Colonic mucosa (tissue), 4 donors: ENCODE measurements around the gene DNAH8. TPM values are rescaled to one million over a fixed set of nuclear protein-coding genes. Genes with fewer than 3 reads are reported as not detected.
A peak's percentile ranks its signal among the peaks of the same experiment; 100 is the strongest.

ENCODE experiments used
- DNase-seq: peaks from one replicate; pipeline ENCODE4 v3.0.0-alpha.2; 2020
- H3K27ac ChIP-seq: fragments of 200-600 bp; one replicate; pipeline ENCODE4 v1.8.0; 2021
- H3K27me3 ChIP-seq: fragments of 200-600 bp; one replicate; pipeline ENCODE4 v1.8.0; 2021
- H3K36me3 ChIP-seq: fragments of 200-600 bp; one replicate; pipeline ENCODE4 v1.8.0; 2021
- H3K4me1 ChIP-seq: fragments of 200-600 bp; one replicate; pipeline ENCODE4 v1.8.0; 2021; ENCODE audit warnings: mild to moderate bottlenecking
- H3K4me3 ChIP-seq: fragments of 200-600 bp; one replicate; pipeline ENCODE4 v1.8.0; 2021
- H3K9ac ChIP-seq, 2 donors: one replicate each; pipeline ENCODE4 v1.7.0; 2013; ENCODE audit warnings: control low read depth in 2 of 2, low read depth in 2 of 2, low read length in 2 of 2
- H3K9me3 ChIP-seq: fragments of 200-600 bp; one replicate; pipeline ENCODE4 v1.8.0; 2021
- intact Hi-C: fragments of 100-400 bp; cut with DNase I; formaldehyde crosslinking; loops from one replicate; pipeline ENCODE4 v1.14.1; 2022
- total RNA-seq, 2 donors: library from RNA; stranded (reverse); fragmentation: NEBNext Ultra II Directional in 1 of 2; extraction: Animal tissue kit (Norgen Biotek cat#: 25700) in 1 of 2; gene quantifications; one replicate each; pipeline ENCODE4 v1.2.1, GENCODE V29; 2021
- TF ChIP-seq, protein P1 (sequence below): fragments of 200-600 bp; IDR thresholded peaks from one replicate; pipeline ENCODE4 v1.8.0; 2022; ENCODE audit warnings: antibody characterized with exemption, mild to moderate bottlenecking
- donor health status: healthy.
- donor health status: DM: no; HTN: no; CAD: no.
- donor health status: DM: no; HTN: no; CAD: no.

The DNAH8 gene
- total RNA-seq, 2 donors from 2014 or later = not detected

GRCh38 chr6:39029156-39030011 is 314.3 kb downstream of the DNAH8 start:
- Histone ChIP-seq H3K9ac (no peak overlapping the region), H3K9me3 (no peaks in the 10 kb centered on the region), H3K27me3 (no peaks in the 10 kb centered on the region), H3K4me1 (no peaks in the 10 kb centered on the region), H3K36me3 (no peaks in the 10 kb centered on the region), H3K27ac (no peak overlapping the region), H3K4me3 (no peak overlapping the region)
- intact Hi-C loops = no loop called here
- TF ChIP-seq, protein P1, sequence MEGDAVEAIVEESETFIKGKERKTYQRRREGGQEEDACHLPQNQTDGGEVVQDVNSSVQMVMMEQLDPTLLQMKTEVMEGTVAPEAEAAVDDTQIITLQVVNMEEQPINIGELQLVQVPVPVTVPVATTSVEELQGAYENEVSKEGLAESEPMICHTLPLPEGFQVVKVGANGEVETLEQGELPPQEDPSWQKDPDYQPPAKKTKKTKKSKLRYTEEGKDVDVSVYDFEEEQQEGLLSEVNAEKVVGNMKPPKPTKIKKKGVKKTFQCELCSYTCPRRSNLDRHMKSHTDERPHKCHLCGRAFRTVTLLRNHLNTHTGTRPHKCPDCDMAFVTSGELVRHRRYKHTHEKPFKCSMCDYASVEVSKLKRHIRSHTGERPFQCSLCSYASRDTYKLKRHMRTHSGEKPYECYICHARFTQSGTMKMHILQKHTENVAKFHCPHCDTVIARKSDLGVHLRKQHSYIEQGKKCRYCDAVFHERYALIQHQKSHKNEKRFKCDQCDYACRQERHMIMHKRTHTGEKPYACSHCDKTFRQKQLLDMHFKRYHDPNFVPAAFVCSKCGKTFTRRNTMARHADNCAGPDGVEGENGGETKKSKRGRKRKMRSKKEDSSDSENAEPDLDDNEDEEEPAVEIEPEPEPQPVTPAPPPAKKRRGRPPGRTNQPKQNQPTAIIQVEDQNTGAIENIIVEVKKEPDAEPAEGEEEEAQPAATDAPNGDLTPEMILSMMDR = peak; percentile 47
- peak; percentile 38 for DNase-seq

DNA sequence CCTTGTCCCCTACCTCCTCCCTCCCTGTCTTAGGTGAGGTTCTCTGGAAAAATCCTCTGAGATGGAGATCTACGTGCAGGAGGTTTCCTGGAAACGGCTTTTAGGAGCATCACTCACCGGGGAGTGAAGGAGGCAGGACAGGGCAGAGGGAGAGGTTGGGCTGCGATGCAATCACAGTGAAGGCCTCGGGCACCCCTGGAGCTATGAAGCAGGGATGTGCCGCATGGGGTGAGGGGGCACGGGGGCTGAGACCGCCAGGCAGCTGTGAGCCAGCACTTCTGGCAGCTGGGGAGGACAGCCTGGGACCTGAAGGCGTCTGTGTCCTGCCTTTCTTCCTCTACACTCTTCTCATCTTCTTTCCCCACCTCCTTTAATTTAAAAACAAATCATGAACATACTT is 320.6 kb downstream of the DNAH8 start:
- Histone ChIP-seq H3K36me3 (no peaks in the 10 kb centered on the region), H3K4me1 (no peaks in the 10 kb centered on the region)

GRCh38 chr6:39037082-39037508 is 322.0 kb downstream of the DNAH8 start:
- no peak overlapping the region for H3K9ac ChIP-seq
- no peaks in the 10 kb centered on the region for H3K4me1 ChIP-seq
- no peak overlapping the region for H3K4me3 ChIP-seq
- TF ChIP-seq, protein P1 = no peak
- no peaks in the 10 kb centered on the region for H3K27me3 ChIP-seq
- no peak overlapping the region for H3K27ac ChIP-seq
- no peak for DNase-seq
- H3K36me3 ChIP-seq = no peaks in the 10 kb centered on the region
- no peaks in the 10 kb centered on the region for H3K9me3 ChIP-seq
- intact Hi-C loops = no loop called here

More for the DNA sequence above, 320.6 kb downstream of the DNAH8 start:
- TF ChIP-seq, protein P1 = no peak
- DNase-seq = no peak
- H3K4me3 ChIP-seq = no peak overlapping the region
- H3K9me3 ChIP-seq = no peaks in the 10 kb centered on the region
- no peaks in the 10 kb centered on the region for H3K27me3 ChIP-seq
- intact Hi-C loops = no loop called here
- no peak overlapping the region for H3K27ac ChIP-seq
- no peak overlapping the region for H3K9ac ChIP-seq

- no peak for DNase-seq
- no peaks in the 10 kb centered on the region for H3K36me3 ChIP-seq
- no peaks in the 10 kb centered on the region for H3K9me3 ChIP-seq
- TF ChIP-seq, protein P1 = no peak
- no peaks in the 10 kb centered on the region for H3K4me1 ChIP-seq
- intact Hi-C loops = no loop called here
- no peaks in the 10 kb centered on the region for H3K27me3 ChIP-seq
- no peak overlapping the region for H3K9ac ChIP-seq
- H3K4me3 ChIP-seq = no peak overlapping the region
- H3K27ac ChIP-seq = no peak overlapping the region
Measured at GRCh38 chr6:39037707-39038106, 322.6 kb downstream of the DNAH8 start.

DNA sequence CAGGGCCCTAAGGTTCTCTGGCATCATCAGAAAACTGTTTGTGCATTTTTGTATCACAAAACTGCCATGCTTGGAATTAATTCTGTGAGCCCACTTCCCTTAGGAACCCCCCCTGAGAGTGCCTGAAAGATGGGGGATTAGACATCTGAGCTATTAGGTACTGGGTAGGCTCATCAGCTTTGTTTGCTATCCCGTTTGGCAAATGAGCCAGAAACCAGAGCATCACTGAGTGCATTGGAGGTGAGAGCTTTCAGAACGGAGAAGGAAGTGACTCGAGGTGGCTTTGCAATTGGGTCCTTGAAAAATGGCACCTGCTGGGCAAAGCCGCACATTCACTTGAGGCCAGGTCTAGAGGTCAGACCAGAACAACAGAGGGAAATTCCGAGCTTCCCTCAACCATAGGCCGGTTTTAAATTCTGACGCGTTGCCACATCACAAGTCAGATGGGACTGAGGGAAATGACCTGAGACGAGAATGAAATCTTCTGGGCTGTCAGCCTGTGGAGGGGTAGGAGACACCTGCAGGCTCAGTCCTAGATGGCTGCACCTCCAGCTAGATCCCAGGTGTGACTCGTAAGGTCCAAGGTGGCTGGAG is 325.1 kb downstream of the DNAH8 start:
- H3K9me3 ChIP-seq = no peaks in the 10 kb centered on the region
- no peak overlapping the region for H3K9ac ChIP-seq
- H3K4me1 ChIP-seq = no peaks in the 10 kb centered on the region
- TF ChIP-seq, protein P1 = no peak
- no peak overlapping the region for H3K27ac ChIP-seq
- intact Hi-C loops = no loop called here
- H3K4me3 ChIP-seq = no peak overlapping the region
- no peaks in the 10 kb centered on the region for H3K27me3 ChIP-seq
- no peaks in the 10 kb centered on the region for H3K36me3 ChIP-seq
- no peak for DNase-seq
